Body of pancreas (tissue), 4 donors: ENCODE measurements around the gene DENND11.

Experiments
- POLR2A ChIP-seq, 3 donors: fragments of 450-650 bp; IDR thresholded peaks; one replicate each; pipeline ENCODE4 v1.6.1; 2016; ENCODE audit warnings: antibody characterized with exemption in 3 of 3, mild to moderate bottlenecking in 2 of 3
- TF ChIP-seq, protein P1 (sequence below), 7 experiments: fragments of 450-650 bp in 4 of 7; fragments of 200-600 bp in 3 of 7; sonication (generic) in 3 of 7; IDR thresholded peaks; one replicate each; pipeline ENCODE4 v1.5.1; 2016 to 2019; ENCODE audit warnings: antibody characterized with exemption in 7 of 7

DNA sequence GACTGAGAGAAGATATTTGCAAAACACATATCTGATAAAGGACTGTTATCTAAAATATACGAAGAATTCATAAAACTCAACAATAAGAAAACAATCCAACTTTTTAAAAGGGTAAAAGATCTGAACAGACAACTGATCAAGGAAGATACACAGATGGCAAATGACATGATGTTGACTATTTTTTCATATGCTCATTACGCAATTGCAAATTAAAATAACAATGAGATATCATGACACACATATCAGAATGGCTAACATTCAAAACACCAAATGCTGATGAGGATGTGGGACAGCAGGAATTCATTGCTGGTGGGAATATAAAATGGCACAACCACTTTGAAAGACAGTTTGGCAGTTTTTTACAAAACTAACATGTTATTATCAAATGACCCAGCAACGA is 8.9 kb downstream of the DENND11 start:
- TF ChIP-seq, protein P1, sequence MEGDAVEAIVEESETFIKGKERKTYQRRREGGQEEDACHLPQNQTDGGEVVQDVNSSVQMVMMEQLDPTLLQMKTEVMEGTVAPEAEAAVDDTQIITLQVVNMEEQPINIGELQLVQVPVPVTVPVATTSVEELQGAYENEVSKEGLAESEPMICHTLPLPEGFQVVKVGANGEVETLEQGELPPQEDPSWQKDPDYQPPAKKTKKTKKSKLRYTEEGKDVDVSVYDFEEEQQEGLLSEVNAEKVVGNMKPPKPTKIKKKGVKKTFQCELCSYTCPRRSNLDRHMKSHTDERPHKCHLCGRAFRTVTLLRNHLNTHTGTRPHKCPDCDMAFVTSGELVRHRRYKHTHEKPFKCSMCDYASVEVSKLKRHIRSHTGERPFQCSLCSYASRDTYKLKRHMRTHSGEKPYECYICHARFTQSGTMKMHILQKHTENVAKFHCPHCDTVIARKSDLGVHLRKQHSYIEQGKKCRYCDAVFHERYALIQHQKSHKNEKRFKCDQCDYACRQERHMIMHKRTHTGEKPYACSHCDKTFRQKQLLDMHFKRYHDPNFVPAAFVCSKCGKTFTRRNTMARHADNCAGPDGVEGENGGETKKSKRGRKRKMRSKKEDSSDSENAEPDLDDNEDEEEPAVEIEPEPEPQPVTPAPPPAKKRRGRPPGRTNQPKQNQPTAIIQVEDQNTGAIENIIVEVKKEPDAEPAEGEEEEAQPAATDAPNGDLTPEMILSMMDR (IDR thresholded peaks at IDR 0.05) = no peak
- TF ChIP-seq POLR2A (IDR thresholded peaks at IDR 0.05) = no peak
